HG02885 (cell line): ENCODE measurements around the gene SLC26A4.

Source experiments
- ATAC-seq: cut with Tn5 transposase; IDR thresholded peaks from one replicate; pipeline ENCODE4 v1.9.1; 2021; ENCODE audit warnings: mild to moderate bottlenecking; ENCODE audit not compliant: unreplicated experiment, poor library complexity

Gene SLC26A4

DNA sequence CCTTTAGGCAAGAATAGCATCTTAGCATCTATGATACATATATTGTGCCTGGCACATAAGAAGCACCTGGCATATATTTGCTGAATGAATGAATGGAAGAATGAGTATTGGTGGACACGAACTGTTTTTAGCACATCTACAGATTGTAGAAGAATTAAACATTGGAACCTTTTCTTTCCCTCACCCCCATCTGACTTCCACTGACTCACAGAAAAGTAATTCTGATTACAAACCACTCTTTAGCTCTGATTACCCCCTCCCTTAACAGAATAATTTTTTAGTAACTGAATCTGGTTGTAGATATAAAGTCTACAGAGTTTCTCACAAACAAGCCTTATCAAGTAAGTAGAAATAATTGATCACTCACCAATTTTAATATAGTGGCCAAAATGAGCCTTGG, 31.9 kb downstream of the SLC26A4 start:
- no peak for ATAC-seq

DNA sequence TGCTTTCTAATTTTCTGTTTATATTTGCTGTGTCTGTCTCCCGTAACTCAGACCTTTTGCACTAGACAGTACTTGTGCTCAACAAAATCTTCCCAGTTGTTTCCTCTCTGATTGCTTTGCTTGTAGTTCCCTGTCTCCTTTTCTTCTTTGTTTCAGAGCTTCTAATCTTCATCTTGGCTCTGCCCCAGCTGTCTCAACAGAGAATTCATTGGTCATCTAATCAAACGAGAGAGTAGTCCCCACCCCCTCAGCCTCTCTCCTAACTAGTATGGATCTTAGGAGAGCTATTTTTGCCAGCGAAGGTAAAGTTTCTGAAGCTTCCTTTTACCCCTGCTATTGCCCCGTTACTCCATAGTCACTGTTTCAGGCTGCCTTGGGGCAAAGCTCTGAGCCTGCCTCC, 32.8 kb downstream of the SLC26A4 start:
- no peak for ATAC-seq

DNA sequence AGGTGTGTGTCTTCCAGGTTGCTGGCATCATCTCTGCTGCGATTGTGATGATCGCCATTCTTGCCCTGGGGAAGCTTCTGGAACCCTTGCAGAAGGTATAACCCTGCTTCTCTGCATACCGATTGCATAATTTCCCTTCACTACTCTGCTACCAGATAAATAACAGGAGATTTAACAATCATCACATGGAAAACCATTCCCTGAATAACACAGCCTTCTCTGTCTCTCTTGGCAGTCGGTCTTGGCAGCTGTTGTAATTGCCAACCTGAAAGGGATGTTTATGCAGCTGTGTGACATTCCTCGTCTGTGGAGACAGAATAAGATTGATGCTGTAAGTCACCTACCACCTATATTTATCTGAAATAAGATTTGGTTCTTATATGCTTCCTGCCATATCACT, 33.8 kb downstream of the SLC26A4 start:
- ATAC-seq = no peak

DNA sequence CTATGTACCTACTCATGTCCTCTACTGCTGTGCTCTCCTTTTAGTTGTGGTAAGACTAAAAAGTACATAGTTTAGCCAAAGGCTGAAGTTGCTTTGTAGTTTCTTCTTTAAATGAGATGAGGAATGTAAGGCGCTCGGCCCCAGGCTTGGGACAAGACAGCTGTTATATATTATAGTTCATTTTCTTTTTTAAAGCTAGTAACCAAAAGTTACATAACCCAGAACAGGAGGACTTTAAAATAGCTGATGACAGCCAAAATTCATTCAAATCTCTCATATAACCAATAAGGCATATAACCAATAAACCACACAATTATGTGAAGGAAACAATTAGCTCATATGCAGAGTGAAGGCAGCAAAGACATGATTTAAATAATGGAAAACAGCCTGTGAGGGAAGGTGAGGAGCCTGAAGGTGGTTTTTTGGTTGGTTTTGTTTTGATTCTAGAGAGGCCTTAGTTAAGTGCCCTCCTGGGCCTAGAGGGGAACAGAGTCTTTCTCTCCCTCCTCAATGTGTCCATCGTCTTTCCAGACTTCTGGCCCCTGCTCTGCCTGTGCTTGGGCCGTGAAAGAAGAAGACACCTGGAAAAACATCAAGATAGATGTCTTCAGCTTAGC, 35.8 kb downstream of the SLC26A4 start:
- ATAC-seq = no peak

DNA sequence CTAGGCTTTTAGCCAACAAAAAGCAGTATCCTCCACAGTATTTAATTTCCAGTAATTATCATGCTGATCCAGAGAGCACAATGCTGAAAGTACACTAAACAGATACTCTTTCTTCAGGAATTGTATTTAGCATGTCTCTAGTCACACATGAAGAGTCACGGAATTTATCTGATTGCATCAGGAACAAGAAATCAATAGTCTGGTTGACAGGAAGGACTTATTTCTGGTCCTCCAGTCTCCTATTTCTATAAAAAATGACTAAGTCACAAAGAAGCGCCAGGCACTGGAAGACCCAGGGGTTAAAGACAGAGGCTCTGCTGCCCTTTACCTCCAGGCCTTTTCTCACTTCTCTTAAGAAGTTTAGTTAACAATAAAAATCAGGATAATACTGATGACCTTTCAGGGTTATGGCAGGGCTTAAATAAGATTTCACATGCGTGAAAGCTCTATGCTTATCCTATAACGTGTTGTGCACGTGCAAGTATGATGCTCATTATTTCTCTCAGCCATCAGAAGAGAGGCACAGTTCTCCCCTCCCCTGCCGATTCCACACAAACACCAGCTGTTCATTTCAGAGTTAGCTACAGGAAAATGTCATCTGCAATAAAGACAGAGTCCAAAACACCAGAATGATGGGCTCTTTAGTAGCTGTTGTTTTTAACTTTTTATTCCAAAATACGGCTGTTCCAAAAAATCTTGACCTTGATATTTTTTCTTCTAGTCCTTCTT, 36.9 kb downstream of the SLC26A4 start:
- no peak for ATAC-seq

- no peak for ATAC-seq
These were observed 39.9 kb downstream of the SLC26A4 start for GRCh38 chr7:107700570-107700969.

DNA sequence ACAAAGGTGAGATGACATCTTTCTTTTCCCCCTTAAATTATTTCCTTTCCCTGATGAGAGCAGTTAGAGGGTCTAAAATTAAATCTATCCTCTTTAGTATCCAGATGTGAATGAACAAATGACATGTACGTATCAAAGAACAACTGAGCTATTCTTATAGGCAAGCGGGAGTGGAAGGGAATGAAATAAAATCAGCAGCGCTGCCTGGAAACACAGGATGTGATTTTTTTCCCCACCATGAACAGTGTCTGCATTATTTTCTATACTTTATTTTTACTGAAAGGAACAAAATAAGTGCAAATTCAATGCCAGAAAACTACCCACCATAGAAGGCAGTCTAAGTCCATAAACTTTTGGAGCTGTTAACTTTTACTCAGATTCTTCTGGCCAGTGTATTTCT, 40.6 kb downstream of the SLC26A4 start:
- ATAC-seq = no peak

DNA sequence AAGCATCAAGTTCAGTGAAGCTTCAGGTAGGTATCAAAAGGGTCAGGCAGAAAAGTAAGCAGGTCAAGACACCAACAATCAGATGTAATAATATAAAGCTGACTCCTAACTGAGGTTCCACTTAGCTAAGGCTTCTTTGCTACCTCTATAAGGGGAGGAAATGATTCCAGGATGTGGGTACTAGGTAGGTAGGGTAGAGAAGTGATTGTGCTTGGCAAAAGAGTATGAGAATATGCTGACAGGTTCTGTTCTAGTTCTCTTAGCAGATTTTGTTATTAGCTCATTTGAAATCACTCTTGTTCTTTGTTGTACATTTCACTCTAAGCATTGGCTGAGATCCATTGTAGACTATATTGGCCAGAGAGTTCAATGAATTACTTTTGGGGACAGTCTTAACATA, 42.6 kb downstream of the SLC26A4 start:
- no peak for ATAC-seq

DNA sequence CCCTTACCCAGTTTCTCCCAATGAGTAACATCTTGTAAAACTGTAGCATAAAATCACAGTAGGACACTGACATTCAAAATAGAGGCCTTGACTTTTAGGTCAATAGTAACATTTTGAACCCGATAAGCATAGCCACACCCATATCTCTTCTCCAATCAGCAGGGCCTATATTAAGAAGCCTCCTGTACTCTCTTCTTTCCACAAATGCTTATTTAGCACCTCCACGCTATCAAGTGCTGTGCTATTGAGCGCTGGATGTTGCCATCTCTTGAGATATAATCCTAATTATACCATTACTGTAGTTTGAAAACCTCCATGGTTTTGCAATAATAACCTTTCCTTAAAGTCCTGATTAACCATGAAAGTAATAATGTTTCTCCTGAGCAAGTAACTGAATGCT, 43.2 kb downstream of the SLC26A4 start:
- no peak for ATAC-seq

- no peak for ATAC-seq
These were observed 48.3 kb downstream of the SLC26A4 start for GRCh38 chr7:107708956-107709355.

DNA sequence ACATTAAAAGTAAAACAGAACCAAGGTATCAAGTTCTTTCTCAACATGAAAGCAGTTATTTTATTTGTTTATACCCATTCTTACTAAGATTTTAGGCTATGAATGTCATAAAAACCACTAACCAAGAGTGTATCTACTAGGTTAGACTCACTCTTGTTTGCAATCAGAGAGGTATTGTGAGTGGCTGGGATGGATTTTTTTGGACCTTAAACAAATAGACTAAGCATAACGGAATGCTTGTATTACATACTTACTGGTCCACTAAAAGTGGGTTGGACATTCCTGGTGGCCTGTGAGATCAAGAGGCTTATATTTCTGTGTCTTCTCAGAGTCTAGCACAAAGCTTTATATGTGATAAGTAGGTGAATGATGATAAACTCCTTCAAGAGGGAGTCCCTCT, 50.7 kb downstream of the SLC26A4 start:
- ATAC-seq = no peak

DNA sequence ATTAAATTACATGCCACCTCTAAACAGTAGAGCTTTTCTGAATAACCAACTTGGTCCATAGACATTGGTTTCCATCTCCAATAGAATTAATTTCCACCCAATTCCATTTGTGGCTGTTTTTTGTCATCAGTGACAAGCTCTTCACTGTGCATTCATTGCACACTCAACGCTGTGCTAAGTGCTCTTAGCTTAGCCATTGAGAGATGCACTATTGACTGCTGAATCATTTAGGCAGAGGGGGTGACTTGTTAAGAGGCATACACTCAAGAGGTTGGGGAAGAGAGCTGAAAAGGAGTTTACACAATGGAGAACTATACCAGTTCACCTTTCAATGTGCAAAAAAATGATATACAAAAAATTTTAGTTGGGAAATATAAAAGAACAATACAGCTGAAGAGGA, 51.4 kb downstream of the SLC26A4 start:
- no peak for ATAC-seq

- ATAC-seq = no peak
These were observed 52.3 kb downstream of the SLC26A4 start for GRCh38 chr7:107712896-107713295.

- no peak for ATAC-seq
These were observed 54.9 kb downstream of the SLC26A4 start for GRCh38 chr7:107715531-107715930.

DNA sequence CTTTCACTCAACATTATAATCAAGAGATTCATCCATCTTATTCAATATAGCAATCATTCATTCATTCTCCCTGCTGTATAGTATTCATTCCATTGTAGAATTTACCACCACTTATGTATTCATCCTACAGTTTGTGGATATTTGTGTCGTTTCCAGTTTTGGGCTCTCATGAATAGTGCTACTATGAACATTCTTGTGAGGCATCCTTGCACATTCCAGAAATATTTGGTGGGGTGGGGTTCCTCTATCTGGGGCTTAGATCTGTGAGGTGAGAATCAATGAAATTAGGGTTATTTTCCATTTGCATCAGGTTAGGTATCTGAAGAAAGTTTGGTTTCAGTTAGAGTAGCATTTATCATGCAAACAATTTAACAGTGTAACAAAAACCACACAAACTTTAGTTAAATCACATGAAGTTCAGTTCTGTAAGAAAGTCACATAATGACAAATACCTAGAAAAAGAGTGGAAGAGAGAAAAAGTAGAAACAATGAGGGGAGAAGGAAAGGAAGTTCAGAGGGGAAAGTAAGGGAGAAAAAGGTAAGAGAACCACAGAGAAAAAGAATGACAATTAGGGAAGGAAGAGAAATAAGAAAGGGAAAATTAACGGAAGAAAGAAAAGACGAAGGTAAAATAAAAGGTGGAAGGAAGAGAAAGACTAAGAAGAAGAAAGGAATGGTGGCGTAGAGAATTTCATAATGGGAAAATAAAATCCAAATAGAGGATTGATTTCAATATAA, 58.0 kb downstream of the SLC26A4 start:
- ATAC-seq = no peak

- no peak for ATAC-seq
These were observed 60.7 kb downstream of the SLC26A4 start for GRCh38 chr7:107721286-107721685.

DNA sequence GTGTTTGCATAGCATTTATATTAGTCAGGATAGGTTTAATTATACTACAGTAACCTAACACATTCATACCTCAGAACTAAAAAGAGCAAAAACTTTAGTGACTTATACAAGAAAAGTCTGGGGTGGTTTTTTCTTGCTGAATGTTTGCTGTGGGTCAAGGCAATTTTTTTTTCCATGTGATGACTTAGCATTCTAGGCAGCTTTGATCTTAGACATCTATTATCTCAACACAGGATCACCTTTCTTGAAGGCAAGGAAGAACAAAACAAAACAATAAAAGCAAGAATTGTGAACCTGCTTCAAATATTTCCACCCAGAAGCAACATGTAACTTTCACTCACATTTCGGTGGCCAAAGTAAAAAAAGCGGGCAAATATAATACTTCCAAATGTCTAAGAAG, 62.6 kb downstream of the SLC26A4 start:
- no peak for ATAC-seq

- no peak for ATAC-seq
These were observed 64.6 kb downstream of the SLC26A4 start for GRCh38 chr7:107725138-107725740.

DNA sequence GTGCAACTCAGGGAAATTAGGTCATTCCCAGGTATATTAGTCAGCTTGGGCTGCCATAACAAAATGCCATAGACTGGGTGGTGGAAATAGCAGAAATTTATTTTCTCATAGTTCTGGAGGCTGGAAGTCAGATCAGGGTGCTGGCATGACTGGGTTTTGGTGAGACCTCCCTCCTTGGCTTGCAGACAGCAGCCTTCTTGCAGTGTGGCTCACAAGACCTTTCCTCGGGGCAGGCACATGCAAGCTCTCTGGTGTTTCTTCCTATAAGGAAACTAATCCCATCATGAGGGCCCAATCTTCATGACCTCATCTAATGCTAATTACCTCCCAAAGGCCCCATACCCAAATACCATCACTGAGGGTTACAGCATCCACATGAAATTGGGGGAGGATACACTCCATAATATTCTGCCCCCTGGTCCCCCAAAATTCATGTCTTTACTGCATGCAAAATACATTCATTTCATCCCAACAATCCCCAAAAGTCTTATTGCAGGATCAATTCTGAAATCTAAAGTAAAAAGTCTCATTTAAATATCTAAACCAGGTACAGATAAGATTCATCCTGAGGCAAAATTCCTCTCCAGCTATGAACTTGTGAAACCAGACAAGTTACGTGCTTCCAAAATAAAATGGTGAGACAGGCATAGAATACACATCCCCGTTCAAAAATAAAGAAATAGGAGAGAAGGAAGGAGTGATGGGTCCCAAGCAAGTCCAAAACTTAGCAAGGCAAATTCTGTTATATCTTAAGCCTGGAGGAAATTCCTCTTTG, 65.9 kb downstream of the SLC26A4 start:
- no peak for ATAC-seq

DNA sequence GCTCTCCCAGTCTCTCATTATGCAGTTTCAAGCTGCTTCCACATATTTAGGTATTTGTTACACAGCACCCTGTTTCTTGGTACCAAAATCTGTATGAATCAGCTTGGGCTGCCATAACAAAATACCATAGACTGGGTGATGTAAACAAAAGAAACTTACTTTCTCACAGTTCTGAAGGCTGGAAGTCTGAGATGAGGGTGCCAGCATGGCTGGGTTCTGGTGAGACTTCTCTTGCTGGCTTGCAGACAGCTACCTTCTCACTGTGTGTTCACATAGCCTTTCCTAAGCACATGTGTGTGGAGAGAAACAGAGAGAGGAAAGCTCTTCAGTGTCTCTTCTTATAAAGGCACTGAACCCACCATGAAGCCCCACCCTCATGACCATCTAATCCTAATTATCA, 67.6 kb downstream of the SLC26A4 start:
- ATAC-seq = no peak
